Measurements from ENCODE around the gene UBL7. TPM values are rescaled to one million over a fixed set of nuclear protein-coding genes. Genes with fewer than 3 reads are reported as not detected.

UBL7 gene
- total RNA-seq, 1 donor from 2014 or later, result 62.6 TPM

DNA sequence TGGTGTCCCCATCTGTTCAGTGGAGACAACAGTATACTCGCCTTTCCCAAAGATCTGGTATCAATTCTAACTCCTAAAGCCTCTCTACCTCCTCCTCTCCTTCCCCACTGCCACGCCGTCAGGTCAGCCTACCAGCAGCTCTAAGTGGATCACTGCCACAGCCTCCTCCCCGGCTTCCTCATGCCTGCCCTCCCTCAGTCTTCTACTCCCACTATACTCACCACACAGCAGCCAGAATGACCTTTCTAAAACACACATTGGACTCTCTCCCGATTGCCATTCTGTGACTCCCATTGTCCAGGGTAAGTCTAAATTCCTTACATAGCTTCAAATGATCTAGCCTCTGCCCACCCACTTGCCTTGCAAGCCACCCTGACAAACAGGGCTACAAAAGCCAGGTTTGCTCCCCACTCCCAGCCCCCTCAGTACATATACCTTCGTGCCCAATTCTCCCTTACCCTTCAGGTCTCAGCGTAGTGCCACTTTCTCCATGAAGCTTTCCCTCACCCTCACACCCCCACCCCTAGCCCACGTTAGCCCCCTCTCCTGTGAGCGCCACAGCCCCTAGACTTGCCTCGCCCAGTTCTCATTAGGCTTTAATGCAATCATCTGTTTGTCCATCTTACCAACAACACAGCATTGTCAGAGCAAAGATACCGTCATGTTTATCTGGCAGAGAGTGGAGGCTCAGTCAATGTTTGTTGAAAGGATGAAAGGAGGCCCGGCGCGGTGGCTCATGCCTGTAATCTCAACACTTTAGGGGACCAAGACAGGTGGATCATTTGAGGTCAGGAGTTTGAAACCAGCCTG lies 17.7 kb downstream of the UBL7 start:
- Mint-ChIP-seq H3K4me1 (ENCODE audit: low read depth, unreplicated experiment) (peaks cover 3% of the 10 kb centered on the region), H3K27ac (ENCODE audit: unreplicated experiment) (no peak overlapping the region), H3K4me3 (ENCODE audit: unreplicated experiment) (no peak overlapping the region), H3K36me3 (ENCODE audit: unreplicated experiment) (no peaks in the 10 kb centered on the region), H3K9me3 (ENCODE audit: unreplicated experiment) (peaks cover 2% of the 10 kb centered on the region), H3K27me3 (ENCODE audit: unreplicated experiment) (peaks cover 7% of the 10 kb centered on the region)
- TF ChIP-seq, protein P1, sequence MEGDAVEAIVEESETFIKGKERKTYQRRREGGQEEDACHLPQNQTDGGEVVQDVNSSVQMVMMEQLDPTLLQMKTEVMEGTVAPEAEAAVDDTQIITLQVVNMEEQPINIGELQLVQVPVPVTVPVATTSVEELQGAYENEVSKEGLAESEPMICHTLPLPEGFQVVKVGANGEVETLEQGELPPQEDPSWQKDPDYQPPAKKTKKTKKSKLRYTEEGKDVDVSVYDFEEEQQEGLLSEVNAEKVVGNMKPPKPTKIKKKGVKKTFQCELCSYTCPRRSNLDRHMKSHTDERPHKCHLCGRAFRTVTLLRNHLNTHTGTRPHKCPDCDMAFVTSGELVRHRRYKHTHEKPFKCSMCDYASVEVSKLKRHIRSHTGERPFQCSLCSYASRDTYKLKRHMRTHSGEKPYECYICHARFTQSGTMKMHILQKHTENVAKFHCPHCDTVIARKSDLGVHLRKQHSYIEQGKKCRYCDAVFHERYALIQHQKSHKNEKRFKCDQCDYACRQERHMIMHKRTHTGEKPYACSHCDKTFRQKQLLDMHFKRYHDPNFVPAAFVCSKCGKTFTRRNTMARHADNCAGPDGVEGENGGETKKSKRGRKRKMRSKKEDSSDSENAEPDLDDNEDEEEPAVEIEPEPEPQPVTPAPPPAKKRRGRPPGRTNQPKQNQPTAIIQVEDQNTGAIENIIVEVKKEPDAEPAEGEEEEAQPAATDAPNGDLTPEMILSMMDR (IDR thresholded peaks at IDR 0.05; ENCODE audit: partially characterized antibody, unreplicated experiment), result no peak
- no peak for DNase-seq

DNA sequence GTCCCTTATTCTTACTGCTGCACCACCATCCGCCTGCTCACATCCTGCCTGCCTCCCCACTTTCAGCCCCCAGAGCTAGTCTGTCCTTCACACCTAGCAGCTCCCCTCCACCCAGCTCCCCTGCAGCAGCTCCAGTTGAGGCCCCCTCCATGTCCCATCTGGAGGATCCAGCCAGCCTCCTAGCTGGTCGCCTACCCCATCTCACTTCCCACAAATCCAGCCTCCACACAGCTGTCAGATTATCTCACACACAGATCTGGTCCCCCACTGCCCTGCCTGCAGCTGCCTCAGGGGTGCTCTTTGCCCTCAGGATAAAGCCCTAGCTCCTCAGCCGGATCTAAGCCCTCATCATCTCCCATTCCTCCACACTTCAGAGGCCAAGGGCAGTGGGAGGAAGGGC lies 18.4 kb downstream of the UBL7 start:
- no peaks in the 10 kb centered on the region for H3K36me3 Mint-ChIP-seq (ENCODE audit: unreplicated experiment)
- no peak overlapping the region for H3K27ac Mint-ChIP-seq (ENCODE audit: unreplicated experiment)
- peaks cover 3% of the 10 kb centered on the region for H3K4me1 Mint-ChIP-seq (ENCODE audit: low read depth, unreplicated experiment)
- peaks cover 2% of the 10 kb centered on the region for H3K9me3 Mint-ChIP-seq (ENCODE audit: unreplicated experiment)
- TF ChIP-seq, protein P1 (IDR thresholded peaks at IDR 0.05; ENCODE audit: partially characterized antibody, unreplicated experiment), result no peak
- DNase-seq, result no peak
- peaks cover 7% of the 10 kb centered on the region for H3K27me3 Mint-ChIP-seq (ENCODE audit: unreplicated experiment)
- no peak overlapping the region for H3K4me3 Mint-ChIP-seq (ENCODE audit: unreplicated experiment)

DNA sequence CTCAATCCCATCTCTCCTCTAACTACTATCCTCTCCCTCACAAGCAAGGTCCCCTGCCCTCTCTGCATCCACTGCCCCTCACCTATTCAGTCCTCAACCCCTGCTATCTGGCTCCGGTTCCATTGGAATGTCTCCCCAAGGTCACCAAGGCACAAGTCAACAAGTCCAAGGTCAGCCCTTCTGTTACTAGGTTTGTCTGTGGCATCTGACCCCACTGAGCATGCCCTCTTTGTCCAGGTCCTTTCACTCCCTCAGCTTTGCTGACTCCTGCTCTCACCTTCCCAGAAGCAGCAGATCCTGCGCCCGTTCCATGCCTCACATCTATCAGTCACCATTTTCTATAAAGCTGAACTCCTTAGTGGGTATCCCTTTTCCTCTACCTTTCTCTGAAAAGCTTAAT lies 18.9 kb downstream of the UBL7 start:
- Mint-ChIP-seq H3K9me3 (ENCODE audit: unreplicated experiment) (peaks cover 2% of the 10 kb centered on the region), H3K27ac (ENCODE audit: unreplicated experiment) (no peak overlapping the region), H3K27me3 (ENCODE audit: unreplicated experiment) (peaks cover 7% of the 10 kb centered on the region), H3K4me1 (ENCODE audit: low read depth, unreplicated experiment) (peaks cover 3% of the 10 kb centered on the region), H3K4me3 (ENCODE audit: unreplicated experiment) (no peak overlapping the region), H3K36me3 (ENCODE audit: unreplicated experiment) (no peaks in the 10 kb centered on the region)
- TF ChIP-seq, protein P1 (IDR thresholded peaks at IDR 0.05; ENCODE audit: partially characterized antibody, unreplicated experiment), result no peak
- no peak for DNase-seq

DNA sequence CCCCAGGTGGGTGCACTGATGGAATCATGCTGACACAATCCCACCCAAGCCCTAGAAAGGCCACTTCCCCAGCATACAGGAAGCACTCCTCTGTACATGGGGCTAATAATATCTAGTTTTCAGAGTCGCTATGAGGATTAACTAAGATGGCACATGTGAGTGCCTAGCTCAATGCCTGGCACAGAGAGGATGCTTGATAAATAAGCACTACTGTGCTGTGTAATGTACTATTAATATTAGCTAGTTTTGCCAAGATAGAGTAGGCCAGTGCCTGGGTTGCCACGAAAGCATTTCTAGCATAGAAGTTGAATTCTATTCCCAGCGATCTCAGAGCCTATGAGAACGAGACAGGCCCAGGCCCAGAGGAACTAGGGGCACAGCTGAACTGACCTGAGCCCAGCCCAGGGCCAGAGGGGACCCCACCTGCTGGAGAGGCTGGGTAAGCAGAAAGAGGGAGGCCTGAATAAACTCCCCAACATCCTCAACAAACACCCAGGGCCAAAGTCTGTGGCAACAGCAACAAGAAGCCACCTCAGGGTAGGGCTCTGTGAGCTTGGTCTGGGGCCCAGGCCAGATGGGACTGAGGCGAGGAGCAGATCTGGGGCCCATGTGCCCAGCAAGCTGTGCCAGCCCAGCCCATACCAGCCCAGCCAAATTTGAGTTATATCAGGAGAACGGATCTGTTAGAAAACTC lies 19.6 kb downstream of the UBL7 start:
- peaks cover 3% of the 10 kb centered on the region for H3K4me1 Mint-ChIP-seq (ENCODE audit: low read depth, unreplicated experiment)
- TF ChIP-seq, protein P1 (IDR thresholded peaks at IDR 0.05; ENCODE audit: partially characterized antibody, unreplicated experiment), result no peak
- peaks cover 7% of the 10 kb centered on the region for H3K27me3 Mint-ChIP-seq (ENCODE audit: unreplicated experiment)
- H3K36me3 Mint-ChIP-seq (ENCODE audit: unreplicated experiment), result no peaks in the 10 kb centered on the region
- H3K27ac Mint-ChIP-seq (ENCODE audit: unreplicated experiment), result no peak overlapping the region
- peaks cover 2% of the 10 kb centered on the region for H3K9me3 Mint-ChIP-seq (ENCODE audit: unreplicated experiment)
- no peak for DNase-seq
- no peak overlapping the region for H3K4me3 Mint-ChIP-seq (ENCODE audit: unreplicated experiment)

All from glutamatergic neuron (in vitro differentiated cells).